ENCODE measurements around the gene MSANTD1.

Gene MSANTD1

DNA sequence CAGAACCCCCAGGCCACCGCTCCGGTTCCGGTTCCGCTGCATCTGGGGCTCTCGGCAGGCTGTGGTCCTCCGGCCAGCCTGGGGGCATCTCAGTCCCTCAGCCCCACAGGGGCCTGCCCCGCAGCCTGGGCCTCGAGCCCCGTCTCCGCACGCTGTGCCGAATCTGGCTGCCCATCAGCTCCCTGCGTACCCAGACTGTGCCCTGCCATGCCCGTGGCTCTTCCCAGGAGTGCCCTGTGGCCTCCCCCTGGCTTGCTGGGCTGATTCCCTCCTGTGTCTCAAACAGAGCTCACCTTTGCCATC lies 830 bp upstream of the MSANTD1 start:
- no peak for DNase-seq (ENCODE audit: low spot score)

GRCh38 chr4:3249711-3250437 lies 915 bp downstream of the MSANTD1 start:
- no peak for DNase-seq (ENCODE audit: low spot score)

- DNase-seq (ENCODE audit: low spot score) = no peak
These were observed 1.5 kb downstream of the MSANTD1 start for GRCh38 chr4:3250438-3250955.

DNA sequence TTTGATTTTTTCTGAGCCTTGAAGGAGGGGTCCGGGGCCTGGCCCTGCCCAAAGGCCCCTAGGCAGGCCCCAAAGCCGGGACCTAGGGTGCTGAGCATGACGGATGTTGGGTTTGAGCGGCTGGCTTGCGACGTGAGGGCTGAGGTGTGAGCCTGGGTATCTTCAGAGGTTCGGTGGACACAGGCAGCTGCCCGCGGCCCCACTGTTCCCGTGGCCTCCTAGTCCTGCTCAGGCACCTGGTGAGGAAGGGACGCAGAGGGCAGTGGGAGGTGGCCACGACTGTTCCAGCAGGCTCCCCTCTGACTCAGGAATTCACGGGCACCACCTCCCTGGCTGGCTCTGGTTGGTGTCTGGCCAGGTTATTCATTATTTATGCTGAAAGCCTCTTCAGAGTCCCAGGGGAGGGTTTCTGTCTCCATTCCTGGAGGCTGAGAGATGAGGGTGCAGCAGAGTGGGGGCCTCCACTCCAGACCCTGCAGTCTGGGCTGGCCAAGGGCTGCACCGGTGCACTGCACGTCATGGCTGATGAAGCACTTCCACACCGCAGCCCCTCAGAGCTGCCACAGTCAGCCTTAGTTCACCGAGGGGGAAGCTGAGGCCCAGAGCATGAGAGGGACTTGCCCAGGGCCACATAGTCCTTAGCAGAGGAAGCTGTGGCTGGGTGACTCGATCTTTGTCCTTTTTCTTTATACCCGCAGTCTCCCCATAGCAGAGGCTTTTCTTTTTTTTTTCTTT lies 2.2 kb downstream of the MSANTD1 start:
- DNase-seq (ENCODE audit: low spot score) = no peak

- DNase-seq (ENCODE audit: low spot score) = no peak
These were observed 2.9 kb downstream of the MSANTD1 start for GRCh38 chr4:3251691-3252479.

- DNase-seq (ENCODE audit: low spot score) = no peak
These were observed 3.5 kb downstream of the MSANTD1 start for GRCh38 chr4:3252480-3252828.

DNA sequence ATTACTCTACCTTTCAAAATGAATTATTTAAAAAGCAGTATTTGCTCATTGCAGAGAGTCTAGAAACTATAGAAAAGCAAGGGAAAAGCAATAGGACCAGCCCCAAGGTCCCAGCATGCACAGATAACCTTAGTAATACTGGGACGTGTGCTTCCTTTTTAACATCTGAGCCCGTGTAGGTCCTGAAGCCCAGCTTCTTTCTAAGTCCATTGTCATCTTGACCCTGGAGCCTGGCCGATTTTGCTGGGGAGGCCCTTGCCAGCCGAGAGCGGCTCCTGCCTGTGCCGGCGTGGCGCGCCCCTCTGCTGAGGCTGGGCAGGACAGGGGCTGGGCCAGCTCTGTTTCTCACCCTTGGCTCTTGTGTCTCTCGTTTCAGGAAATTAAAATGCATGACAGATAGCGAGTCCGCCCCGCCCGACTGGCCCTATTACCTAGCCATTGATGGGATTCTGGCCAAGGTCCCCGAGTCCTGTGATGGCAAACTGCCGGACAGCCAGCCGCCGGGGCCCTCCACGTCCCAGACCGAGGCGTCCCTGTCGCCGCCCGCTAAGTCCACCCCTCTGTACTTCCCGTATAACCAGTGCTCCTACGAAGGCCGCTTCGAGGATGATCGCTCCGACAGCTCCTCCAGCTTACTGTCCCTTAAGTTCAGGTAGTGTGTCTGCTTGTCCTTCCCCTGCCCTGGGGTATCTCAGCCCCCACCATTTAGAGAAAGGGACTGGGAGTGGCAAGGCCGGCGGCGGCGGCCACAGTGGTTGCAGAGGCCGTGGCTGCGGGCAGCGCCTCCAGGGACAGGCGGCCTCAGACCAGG lies 4.1 kb downstream of the MSANTD1 start:
- no peak for DNase-seq (ENCODE audit: low spot score)

DNA sequence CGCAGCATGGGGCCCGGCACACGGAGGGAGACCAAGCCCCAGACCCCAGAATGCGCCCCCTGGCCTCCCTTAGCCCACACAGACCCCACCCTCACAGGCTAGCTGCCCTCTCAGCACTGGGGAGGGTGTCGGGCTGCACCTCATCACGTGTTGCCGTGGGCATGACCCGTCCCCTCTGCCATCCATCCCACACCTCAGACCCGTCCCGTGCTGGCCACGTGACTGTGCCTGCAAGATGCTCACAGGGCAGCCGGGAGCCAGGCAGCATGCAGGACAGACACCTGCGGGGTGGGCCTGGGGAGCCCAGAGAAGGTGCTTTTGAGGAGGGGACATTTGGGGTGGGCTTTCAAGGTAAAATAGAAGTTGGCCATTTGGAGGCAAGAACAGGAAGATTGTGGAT lies 4.8 kb downstream of the MSANTD1 start:
- no peak for DNase-seq (ENCODE audit: low spot score)

GRCh38 chr4:3254302-3255131 lies 5.6 kb downstream of the MSANTD1 start:
- DNase-seq (ENCODE audit: low spot score) = no peak

DNA sequence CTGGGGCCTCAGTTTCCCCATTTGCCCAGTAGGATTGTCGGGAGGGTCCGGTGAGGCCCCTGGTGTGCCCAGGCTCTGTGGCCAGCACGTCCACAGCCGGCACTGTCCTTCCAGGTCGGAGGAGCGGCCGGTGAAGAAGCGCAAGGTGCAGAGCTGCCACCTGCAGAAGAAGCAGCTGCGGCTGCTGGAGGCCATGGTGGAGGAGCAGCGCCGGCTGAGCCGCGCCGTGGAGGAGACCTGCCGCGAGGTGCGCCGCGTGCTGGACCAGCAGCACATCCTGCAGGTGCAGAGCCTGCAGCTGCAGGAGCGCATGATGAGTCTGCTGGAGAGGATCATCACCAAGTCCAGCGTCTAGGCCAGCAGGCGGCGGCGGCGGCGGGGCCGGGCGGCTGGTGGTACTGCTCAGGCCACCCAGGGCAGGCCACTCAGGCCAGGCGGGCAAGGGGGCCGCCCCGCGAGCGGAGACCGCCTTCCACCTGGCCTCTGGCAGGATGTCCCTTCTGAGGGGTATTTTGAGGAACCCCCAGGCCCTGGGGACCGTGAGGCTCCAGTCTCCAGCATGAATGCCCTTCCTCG lies 6.7 kb downstream of the MSANTD1 start:
- no peak for DNase-seq (ENCODE audit: low spot score)

DNA sequence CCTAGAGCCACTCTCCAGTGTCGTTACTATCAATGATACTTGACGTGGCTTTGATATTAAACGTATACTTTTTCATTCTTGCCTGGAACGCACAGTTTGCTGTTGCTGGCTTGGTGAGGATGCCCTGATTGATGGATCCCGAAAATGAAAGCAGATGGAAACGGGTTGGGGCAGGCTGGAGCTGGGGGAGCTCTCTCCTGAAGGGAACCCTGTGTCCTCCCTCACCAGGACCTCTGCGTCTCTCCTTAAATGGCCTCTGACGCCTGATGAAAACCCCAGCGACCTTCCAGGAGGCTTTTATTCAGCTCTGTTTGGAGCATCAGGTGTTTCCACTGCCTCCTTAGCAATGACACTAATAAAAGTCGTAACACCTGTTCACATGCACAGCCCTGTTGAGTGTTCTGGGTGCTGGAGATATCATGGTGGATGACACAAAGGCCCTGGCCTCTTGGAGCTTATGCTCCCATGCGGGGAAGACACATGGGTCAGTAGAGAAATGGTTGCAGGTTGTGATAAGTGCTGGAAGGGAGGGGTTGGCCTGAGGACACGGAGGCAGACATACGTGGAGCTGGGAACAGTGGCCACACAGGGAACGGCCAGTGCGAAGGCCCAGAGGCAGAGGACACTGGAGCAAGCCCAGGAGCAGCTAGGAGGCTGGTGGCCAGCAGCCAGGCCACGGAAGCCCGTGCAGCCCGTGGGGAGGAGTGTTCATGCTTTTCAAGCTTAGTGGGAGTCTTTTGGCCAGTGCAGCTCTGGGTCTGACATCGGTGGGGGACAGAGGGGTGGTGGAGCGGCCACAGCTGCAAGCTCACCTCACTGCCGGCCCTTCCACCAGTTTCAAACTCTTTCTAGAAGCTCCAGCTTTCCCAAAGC lies 7.5 kb downstream of the MSANTD1 start:
- no peak for DNase-seq (ENCODE audit: low spot score)

- no peak for DNase-seq (ENCODE audit: low spot score)
These were observed 8.2 kb downstream of the MSANTD1 start for GRCh38 chr4:3257103-3257555.

GRCh38 chr4:3257556-3258482 lies 8.9 kb downstream of the MSANTD1 start:
- DNase-seq (ENCODE audit: low spot score) = peak; percentile 57

- DNase-seq (ENCODE audit: low spot score) = no peak
These were observed 12.7 kb downstream of the MSANTD1 start for GRCh38 chr4:3261411-3262207.

GRCh38 chr4:3262208-3263052 lies 13.5 kb downstream of the MSANTD1 start:
- no peak for DNase-seq (ENCODE audit: low spot score)

DNA sequence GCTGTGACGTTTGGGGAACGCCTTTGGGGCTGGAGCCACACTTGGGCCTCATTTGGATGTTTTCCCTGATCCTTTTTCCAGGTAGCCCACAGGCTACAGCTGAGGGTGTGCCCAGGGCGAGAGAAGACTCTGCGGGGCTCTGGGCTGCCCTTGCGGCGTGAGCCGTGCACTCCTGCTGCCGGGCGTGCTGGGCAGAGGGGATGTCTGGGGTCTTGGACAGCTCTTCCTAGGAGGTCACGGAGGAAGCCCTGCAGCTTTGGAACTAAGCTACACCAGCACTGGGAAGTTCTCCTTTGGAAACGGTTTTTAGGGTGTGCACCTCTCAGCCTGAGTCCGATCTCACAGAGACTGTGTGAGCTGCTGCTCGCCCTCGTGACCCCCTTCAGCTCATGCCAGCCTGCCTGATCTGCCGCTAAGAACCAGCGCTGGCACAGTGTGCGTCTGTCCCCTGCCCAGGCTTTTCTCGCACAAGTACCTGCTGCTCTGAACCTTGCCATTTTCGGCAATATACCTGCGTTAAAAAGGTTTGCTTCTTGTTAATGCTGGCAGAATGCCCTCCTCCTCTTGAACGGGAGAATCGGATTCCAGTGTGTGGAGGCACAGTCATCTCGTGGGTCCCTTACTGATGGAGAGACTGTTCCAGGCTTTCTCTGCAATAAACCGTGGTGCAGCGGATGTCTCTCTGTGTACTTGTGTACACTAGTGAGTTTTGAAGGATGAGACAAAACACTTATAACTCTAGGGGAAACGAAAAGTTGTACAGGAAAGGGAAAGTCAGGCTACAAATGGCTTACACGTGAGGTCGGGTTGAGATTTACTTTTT lies 14.3 kb downstream of the MSANTD1 start:
- no peak for DNase-seq (ENCODE audit: low spot score)
